ENCODE results near the gene RBM33.
A peak's percentile ranks its signal among the peaks of the same experiment; 100 is the strongest.

RBM33 gene

DNA sequence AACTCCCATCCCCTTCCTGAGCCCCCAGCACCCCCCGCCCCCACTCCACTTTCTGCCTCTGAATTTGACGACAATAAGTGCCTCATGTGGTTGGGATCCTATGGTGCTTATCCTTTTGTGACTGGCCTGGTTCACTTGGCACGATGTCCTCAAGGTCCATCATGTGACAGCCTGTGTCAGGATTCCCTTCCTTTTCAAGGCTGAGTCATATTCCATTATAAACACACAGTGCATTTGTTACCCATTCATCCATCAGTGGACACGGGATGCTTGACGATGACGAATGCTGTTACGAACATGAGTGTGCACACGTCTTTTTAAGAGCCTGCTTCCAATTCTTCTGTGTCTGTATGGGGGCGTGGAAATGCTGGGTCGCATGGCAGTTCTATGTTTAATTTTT, 141.1 kb downstream of the RBM33 start:
- no peak overlapping the region for H3K4me3 ChIP-seq
- H3K27ac ChIP-seq = no peak overlapping the region

DNA sequence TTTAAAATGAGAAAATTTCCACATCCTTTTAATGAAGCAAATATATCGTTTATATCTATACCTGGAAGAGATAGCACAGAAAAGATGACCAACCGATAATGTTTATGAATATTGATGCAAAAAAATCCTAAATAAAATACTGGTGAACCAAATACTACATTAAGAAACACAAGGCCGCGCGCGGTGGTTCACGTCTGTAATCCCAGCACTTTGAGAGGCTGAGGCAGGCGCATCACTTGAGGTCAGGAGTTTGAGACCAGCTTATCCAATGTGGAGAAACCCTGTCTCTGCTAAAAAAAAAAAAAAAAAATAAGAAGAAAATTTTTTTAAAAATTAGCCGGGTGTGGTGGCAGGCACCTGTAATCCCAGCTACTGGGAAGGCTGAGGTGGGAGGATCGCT, 142.0 kb downstream of the RBM33 start:
- H3K27ac ChIP-seq = no peak overlapping the region
- peak overlapping the region in 1 of 7 experiments; percentile 19 for H3K4me3 ChIP-seq

DNA sequence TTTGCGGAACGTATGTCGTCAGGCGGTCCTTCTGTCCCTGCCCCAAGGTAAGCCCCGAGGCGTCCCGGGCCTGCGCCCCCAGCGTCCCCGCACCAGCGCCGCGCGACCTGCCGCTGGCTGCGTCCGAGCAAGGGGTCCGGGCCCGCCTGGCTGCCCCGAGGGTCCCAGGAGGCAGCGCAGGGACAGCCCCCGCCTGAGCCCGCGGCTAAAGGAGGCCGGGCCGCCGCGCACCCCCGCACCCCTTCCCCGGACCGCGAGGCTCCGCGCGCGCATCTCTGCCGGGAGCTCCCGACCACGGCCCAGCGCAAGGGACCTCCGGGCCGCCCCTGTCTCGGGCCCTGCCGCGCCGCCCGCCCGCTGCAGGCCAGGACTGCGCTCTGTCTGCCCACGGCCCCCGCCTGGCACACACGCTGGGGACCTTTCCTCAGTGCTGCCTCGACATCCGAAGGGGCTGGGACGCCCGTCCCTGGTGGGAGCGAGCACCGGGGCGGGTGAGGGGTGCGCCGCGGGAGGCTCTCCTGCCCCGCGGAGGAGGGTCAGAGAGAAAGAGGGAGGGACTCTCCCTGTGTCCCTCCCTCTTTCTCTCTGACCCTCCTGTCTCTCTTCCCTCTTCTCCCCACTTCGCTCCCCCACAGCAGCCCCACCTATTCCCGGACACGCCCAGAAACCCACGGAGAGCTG, 142.8 kb downstream of the RBM33 start:
- H3K27ac ChIP-seq = peak overlapping the region in 3 of 21 experiments; percentile 0 to 8 (median 6)
- peak overlapping the region; percentile 6 to 37 (median 25) for H3K4me3 ChIP-seq

DNA sequence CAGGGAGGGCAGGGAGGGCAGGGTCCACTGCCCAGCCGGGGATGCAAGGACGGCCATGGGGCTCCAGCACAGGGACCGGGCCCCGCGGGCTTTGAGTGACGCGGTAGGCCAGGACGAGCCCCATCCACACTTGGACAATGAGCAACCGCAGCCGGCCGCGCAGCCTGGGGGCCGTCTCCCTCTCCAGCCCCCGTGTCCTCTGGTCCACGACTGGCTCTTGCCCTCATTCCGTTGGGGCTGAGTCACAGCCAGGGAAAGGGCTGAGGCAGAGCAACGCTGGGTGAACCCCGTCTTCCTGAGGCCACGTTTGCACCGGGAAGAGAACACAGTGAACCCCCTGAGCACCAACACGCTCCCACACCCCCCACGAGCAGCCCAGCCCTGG, 144.1 kb downstream of the RBM33 start:
- no peak overlapping the region for H3K4me3 ChIP-seq
- peak overlapping the region in 2 of 21 experiments; percentile 7 to 18 for H3K27ac ChIP-seq

GRCh38 chr7:155789001-155789725, 144.7 kb downstream of the RBM33 start:
- Histone ChIP-seq H3K4me3 (no peak overlapping the region), H3K27ac (peak overlapping the region in 5 of 21 experiments; percentile 3 to 32 (median 10))

DNA sequence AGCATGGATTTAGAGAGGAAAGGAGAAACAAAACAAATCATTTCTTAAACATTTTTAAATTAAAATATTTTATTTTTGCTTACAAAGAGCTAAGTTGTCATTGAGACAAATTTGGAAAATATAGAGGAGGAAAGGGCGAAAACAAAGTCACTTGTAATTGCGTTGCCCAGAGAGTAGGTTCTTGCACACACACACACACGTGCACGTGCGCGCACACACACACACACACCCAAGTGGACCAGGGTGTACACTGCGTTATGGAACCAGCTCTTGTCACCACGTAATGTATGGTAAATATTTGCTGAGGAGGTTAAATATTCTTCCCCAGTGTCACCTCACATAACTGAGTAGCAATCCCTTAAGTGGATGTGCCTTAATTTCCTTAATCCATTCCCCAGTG, 146.2 kb downstream of the RBM33 start:
- Histone ChIP-seq H3K27ac (no peak overlapping the region), H3K4me3 (no peak overlapping the region)

- no peak overlapping the region for H3K27ac ChIP-seq
- no peak overlapping the region for H3K4me3 ChIP-seq
Observed at GRCh38 chr7:155791214-155791737, 146.8 kb downstream of the RBM33 start.

GRCh38 chr7:155791836-155792235, 147.4 kb downstream of the RBM33 start:
- no peak overlapping the region for H3K27ac ChIP-seq
- no peak overlapping the region for H3K4me3 ChIP-seq

DNA sequence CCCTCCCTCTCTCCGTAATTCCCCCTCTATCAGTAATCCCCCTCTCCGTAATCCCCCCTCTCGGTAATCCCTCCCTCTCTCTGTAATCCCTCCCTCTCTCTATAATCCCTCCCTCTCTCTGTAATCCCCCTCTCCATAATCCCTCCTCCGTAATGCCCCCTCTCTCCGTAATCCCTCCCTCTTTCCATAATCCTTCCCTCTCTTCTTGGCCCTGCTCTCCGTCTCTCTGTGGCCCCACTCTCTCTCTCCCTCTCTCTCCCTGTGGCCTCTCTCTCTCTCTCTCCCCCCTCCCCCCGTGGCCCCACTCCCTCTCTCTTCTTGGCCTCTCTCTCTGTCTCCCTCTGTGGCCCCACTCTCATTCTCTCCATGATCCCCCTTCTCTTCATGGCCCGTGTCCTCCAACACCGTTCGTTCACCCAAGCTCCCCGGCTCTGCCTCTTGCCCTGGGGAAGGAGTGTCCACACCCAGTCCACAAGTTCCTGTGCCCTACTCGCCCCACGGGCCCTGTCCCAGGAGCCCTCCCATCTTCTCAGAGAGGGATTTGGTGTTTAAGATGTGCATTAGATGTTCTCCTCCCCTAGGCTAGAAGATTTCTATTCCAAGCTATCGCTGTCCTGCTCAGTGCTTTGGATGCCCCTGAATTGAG, 148.0 kb downstream of the RBM33 start:
- no peak overlapping the region for H3K27ac ChIP-seq
- H3K4me3 ChIP-seq = no peak overlapping the region

- no peak overlapping the region for H3K27ac ChIP-seq
- H3K4me3 ChIP-seq = no peak overlapping the region
Observed at GRCh38 chr7:155792999-155793560, 148.6 kb downstream of the RBM33 start.

- H3K4me3 ChIP-seq = no peak overlapping the region
- peak overlapping the region in 1 of 21 experiments; percentile 46 for H3K27ac ChIP-seq
Observed at GRCh38 chr7:155793720-155794119, 149.3 kb downstream of the RBM33 start.

- H3K27ac ChIP-seq = peak overlapping the region in 5 of 21 experiments; percentile 7 to 46 (median 27)
- H3K4me3 ChIP-seq = no peak overlapping the region
Observed at GRCh38 chr7:155794196-155794595, 149.7 kb downstream of the RBM33 start.

GRCh38 chr7:155795401-155795800, 150.9 kb downstream of the RBM33 start:
- Histone ChIP-seq H3K27ac (no peak overlapping the region), H3K4me3 (no peak overlapping the region)

GRCh38 chr7:155795951-155796350, 151.5 kb downstream of the RBM33 start:
- Histone ChIP-seq H3K27ac (no peak overlapping the region), H3K4me3 (no peak overlapping the region)

- Histone ChIP-seq H3K27ac (no peak overlapping the region), H3K4me3 (no peak overlapping the region)
Observed at GRCh38 chr7:155796381-155797261, 152.2 kb downstream of the RBM33 start.

DNA sequence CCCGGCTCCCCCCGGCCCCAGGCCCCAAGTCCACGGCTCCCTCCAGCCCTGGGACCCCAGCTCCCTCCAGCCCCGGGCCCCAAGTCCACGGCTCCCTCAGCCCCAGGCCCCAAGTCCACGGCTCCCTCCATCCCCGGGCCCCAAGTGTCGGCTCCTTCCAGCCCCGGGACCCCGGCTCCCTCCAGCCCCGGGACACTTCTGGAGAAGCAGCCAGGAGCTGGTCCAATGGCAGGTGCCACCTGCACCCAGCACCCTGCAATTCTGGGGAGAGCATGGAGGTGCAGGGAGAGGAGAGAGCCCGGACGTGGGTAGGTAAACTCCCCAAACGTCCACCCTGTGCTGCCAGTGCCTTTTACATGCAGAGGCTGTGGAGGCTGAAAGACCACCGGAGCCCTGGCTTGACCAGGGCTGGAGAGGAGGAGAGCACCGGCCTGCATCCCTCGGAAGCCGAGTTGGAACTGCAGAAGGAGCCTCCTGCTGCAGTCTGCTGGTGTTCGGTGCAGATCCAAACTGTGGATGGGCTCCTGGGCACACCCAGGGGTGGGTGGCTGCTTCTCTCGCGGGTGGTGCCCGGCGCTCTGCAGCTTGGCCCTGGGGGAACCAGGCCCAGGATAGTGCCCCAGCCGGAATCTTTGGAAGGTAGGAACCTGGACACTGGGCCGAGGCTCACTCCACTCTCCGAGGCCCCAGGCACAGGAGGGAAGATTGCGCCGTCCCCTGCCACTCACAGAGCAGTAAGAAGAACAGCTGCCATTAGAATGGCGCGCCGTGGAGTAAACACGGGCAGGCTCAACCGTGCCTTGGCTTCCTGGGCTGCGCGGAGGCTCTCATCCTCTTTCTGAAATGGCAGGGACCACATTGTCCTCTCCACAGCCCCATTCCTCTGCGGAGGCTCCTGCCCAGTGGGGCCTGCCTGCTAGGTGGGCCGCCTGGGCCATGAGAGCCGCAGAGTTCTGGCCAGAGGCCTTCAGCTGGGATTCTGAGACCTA, 153.1 kb downstream of the RBM33 start:
- H3K4me3 ChIP-seq = no peak overlapping the region
- H3K27ac ChIP-seq = no peak overlapping the region

- Histone ChIP-seq H3K4me3 (no peak overlapping the region), H3K27ac (no peak overlapping the region)
Observed at GRCh38 chr7:155798673-155799439, 154.4 kb downstream of the RBM33 start.
